ENCODE measurements around the gene MYH10.

Gene MYH10

DNA sequence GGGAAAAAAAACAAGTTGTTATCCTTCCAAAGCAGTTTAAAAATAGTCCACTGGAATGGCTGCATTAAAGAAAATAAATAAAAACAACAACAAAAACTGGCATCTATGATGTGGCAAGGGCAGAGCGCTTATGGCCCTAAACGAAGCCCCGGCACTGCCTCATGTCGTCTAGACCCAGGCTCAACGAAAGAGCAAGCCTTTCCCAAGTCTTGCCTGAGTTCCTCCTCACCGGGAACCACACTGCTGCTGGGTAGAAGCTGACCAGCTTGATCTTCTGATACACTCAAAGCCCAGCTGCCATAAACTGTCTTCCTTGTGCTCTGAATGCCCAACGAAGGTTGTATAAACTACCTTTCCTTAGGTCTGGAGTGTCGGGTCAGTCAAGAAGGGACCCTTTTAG lies 157.9 kb downstream of the MYH10 start (continued):
- TF ChIP-seq PATZ1 (CRISPR knock-in tag; IDR thresholded peaks at IDR 0.05; ENCODE audit: borderline replicate concordance) (no peak), ZNF565 (CRISPR knock-in tag; conservative IDR thresholded peaks at IDR 0.05; ENCODE audit: low read depth) (no peak)

GRCh38 chr17:8470447-8471047 lies 160.0 kb downstream of the MYH10 start:
- TF ChIP-seq ARNTL (CRISPR knock-in tag; IDR thresholded peaks at IDR 0.05; ENCODE audit: borderline replicate concordance, low read depth) (no peak), ISL1 (CRISPR knock-in tag; IDR thresholded peaks at IDR 0.05) (no peak), ZC3H10 (CRISPR knock-in tag; IDR thresholded peaks at IDR 0.05) (no peak), OSR1 (CRISPR knock-in tag; IDR thresholded peaks at IDR 0.05) (no peak), TCF4 (CRISPR knock-in tag; IDR thresholded peaks at IDR 0.05; ENCODE audit: borderline replicate concordance) (no peak), SNAI2 (CRISPR knock-in tag; IDR thresholded peaks at IDR 0.05) (no peak), PPARA (CRISPR knock-in tag; IDR thresholded peaks at IDR 0.05; ENCODE audit: borderline replicate concordance) (no peak), CREB5 (CRISPR knock-in tag; IDR thresholded peaks at IDR 0.05; ENCODE audit: low read depth) (no peak), GLIS3 (CRISPR knock-in tag; IDR thresholded peaks at IDR 0.05) (no peak), PATZ1 (CRISPR knock-in tag; IDR thresholded peaks at IDR 0.05; ENCODE audit: borderline replicate concordance) (no peak), ZFP3 (CRISPR knock-in tag; IDR thresholded peaks at IDR 0.05) (no peak), BACH2 (CRISPR knock-in tag; IDR thresholded peaks at IDR 0.05; ENCODE audit: borderline replicate concordance) (no peak), TOX (CRISPR knock-in tag; IDR thresholded peaks at IDR 0.05; ENCODE audit: borderline replicate concordance) (no peak), ZNF8 (CRISPR knock-in tag; IDR thresholded peaks at IDR 0.05) (no peak), ESRRG (CRISPR knock-in tag; IDR thresholded peaks at IDR 0.05) (no peak), RARB (CRISPR knock-in tag; IDR thresholded peaks at IDR 0.05) (no peak), ZFP30 (CRISPR knock-in tag; IDR thresholded peaks at IDR 0.05) (no peak)
- TF ChIP-seq, protein P1, sequence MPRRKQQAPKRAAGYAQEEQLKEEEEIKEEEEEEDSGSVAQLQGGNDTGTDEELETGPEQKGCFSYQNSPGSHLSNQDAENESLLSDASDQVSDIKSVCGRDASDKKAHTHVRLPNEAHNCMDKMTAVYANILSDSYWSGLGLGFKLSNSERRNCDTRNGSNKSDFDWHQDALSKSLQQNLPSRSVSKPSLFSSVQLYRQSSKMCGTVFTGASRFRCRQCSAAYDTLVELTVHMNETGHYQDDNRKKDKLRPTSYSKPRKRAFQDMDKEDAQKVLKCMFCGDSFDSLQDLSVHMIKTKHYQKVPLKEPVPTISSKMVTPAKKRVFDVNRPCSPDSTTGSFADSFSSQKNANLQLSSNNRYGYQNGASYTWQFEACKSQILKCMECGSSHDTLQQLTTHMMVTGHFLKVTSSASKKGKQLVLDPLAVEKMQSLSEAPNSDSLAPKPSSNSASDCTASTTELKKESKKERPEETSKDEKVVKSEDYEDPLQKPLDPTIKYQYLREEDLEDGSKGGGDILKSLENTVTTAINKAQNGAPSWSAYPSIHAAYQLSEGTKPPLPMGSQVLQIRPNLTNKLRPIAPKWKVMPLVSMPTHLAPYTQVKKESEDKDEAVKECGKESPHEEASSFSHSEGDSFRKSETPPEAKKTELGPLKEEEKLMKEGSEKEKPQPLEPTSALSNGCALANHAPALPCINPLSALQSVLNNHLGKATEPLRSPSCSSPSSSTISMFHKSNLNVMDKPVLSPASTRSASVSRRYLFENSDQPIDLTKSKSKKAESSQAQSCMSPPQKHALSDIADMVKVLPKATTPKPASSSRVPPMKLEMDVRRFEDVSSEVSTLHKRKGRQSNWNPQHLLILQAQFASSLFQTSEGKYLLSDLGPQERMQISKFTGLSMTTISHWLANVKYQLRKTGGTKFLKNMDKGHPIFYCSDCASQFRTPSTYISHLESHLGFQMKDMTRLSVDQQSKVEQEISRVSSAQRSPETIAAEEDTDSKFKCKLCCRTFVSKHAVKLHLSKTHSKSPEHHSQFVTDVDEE (CRISPR knock-in tag; IDR thresholded peaks at IDR 0.05) = no peak
- TF ChIP-seq, protein P2, sequence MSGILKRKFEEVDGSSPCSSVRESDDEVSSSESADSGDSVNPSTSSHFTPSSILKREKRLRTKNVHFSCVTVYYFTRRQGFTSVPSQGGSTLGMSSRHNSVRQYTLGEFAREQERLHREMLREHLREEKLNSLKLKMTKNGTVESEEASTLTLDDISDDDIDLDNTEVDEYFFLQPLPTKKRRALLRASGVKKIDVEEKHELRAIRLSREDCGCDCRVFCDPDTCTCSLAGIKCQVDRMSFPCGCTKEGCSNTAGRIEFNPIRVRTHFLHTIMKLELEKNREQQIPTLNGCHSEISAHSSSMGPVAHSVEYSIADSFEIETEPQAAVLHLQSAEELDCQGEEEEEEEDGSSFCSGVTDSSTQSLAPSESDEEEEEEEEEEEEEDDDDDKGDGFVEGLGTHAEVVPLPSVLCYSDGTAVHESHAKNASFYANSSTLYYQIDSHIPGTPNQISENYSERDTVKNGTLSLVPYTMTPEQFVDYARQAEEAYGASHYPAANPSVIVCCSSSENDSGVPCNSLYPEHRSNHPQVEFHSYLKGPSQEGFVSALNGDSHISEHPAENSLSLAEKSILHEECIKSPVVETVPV (CRISPR knock-in tag; IDR thresholded peaks at IDR 0.05) = no peak
- TF ChIP-seq, protein P3, sequence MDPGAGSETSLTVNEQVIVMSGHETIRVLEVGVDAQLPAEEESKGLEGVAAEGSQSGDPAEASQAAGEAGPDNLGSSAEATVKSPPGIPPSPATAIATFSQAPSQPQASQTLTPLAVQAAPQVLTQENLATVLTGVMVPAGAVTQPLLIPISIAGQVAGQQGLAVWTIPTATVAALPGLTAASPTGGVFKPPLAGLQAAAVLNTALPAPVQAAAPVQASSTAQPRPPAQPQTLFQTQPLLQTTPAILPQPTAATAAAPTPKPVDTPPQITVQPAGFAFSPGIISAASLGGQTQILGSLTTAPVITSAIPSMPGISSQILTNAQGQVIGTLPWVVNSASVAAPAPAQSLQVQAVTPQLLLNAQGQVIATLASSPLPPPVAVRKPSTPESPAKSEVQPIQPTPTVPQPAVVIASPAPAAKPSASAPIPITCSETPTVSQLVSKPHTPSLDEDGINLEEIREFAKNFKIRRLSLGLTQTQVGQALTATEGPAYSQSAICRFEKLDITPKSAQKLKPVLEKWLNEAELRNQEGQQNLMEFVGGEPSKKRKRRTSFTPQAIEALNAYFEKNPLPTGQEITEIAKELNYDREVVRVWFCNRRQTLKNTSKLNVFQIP (CRISPR knock-in tag; IDR thresholded peaks at IDR 0.05; ENCODE audit: borderline replicate concordance, low read depth) = no peak

More at GRCh38 chr17:8470447-8471047, 160.0 kb downstream of the MYH10 start:
- no peak; the same call in 1 of the 3 replicates for ATAC-seq
